ENCODE measurements around the gene RTL10.
"Not testable (repeated sequence)": the region's sequence is repeated elsewhere in the genome, so short reads cannot be mapped to it uniquely, and the experiment has no call there.

RTL10 gene

DNA sequence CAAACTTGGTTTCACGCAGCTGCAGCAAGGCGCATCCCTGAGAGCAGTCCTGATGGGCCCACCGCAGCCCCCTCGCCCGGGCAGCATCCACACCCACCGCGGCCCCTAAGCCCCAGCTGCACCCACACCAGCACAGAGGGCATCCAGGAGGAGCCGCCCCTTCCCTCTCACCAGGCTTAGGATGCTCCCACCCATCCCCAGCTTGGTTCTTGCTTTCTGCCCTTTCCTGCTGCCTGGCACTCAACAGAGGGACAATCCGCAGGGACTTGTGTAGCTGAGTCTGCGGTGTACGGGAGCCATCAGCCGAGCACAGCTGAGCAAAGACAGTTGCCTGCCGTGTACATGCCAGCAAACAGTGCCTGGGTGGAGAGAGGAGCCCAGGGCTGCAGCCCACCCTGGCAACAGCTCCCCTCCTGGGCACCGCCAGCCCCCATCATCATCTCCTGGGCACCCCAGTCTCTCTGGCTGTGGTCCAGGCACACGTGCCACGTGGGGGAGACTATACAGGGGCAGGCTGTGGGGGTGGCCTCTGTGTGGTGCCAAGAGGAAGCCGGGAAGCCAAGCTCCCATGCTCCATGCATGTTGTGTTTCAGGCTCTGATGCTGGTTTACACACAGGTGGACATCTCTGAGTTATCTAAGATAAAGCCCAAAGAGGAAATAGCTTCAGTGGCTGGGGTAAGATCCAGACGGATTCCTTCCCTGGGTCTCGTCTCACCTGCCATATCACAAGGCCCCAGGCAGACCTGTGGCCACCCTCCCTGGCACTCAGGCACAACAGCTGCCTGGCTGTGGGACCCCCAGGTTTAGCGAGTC, 36.0 kb upstream of the RTL10 start:
- in situ Hi-C loops (cut with MboI; ENCODE audit: low sequenced_read_pairs), result no loop called here

DNA sequence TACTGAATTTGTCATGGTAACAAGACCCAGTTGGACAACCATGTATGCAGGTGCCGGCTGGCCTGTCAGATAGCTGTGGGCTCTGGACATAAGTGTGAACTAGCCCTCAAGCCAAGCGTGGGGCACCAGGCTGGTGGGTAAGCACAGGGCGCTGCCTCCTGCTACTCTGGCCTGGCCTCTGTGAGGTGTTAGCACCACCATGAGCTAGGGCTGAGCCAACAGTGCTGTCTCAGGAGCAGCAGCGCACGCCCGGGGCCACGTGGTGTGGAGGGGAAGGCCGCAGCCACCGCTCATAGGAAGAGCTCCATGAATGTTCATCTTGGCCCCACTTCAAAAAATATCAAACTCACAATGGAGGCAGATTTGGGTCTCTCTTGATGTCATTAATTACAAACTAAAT, 35.3 kb upstream of the RTL10 start:
- in situ Hi-C loops (cut with MboI; ENCODE audit: low sequenced_read_pairs), result no loop called here

DNA sequence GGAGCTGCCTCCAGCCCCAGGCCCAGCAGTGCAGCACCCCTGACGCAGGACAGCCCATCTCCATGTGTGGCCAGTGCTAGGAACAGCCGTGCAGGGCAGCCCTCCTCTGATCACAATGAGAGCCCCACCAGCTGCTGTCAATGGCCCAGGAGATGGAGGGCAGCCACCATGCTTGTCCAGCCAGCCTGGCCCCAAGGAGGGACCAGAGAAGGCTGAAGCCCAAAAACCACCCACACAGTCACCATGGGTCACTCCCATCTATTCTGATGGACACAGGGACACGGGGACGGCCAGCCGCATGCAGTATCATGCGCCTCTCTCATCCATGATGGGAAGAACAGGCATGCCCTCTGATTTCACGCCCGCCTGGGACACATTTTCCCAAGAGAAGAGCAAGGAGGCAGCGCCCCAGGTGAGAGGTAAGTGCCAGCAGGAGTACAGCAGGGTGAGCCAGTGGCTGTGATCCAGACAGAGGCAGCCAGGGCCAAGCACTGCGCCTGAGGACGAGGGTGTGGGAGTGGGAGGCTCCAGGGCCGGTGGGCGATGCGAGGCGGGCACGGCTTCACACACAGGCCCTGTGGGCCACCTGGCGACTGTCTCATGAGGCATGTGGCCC, 33.6 kb upstream of the RTL10 start:
- in situ Hi-C loops (cut with MboI; ENCODE audit: low sequenced_read_pairs), result no loop called here

DNA sequence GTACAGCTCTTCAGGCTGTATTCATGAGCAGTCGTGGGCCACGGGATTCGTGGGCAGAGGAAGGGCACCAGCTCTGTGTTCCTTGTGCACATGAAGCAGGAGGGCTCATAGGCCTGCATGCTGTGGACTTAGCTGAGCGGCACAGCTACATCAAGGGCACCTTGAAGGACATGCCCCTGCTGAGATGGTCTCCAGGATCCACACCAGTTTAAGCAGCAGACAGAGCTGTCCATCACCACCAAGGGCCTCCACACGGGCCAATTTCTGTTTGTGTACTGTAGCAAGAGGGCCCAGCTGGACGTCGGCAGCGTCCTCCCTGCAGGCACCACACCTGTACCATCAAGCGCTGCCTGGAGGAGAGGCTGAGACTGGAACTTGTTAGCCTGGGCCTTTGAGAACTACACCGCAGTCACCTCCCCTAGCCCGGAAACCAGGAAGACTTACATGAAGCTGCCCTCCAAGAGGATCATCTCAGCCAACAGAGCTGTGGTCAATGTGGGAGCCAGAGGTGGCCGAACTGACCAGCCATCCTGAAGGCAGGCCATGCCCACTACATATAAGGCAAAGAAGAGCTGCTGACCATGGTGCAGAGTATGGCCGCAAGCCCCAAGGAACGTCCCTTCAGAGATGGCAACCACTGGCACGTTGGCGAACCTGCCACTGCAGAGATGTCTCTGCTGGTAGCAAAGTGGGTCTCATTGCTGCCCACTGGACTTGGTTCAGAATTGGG, 32.7 kb upstream of the RTL10 start:
- in situ Hi-C loops (cut with MboI; ENCODE audit: low sequenced_read_pairs), result no loop called here

DNA sequence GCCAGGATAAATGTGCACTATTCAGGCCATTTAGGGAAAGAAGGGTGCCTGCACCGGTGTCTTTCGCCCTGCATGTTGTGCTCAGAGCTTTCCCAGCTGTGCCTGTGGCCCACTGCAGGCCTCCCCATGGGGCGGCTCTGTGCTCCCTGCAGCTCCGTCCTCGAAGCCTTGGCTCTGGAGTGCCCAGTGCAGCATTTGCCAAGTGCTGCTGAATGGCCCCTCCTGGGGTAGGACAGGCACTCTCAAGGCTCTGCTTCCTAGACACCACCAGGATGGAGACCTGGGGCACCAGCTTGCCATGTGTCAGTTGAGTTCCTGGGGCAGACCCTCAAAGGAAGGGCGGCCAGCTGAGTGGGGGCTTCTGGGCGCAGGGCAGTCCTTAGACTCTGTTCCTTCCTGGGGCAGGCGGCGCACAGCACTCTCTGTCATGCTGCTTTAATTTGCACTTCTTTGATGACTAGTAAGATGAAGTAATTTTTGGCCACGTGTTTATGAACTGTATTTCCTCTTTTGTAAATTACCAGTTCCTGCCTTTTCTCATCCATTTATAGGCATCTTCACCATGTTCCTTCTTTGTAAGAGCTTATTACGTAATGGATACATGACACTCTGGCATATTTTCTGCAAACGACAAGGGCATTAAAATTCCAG, 32.1 kb upstream of the RTL10 start:
- in situ Hi-C loops (cut with MboI; ENCODE audit: low sequenced_read_pairs), result no loop called here

DNA sequence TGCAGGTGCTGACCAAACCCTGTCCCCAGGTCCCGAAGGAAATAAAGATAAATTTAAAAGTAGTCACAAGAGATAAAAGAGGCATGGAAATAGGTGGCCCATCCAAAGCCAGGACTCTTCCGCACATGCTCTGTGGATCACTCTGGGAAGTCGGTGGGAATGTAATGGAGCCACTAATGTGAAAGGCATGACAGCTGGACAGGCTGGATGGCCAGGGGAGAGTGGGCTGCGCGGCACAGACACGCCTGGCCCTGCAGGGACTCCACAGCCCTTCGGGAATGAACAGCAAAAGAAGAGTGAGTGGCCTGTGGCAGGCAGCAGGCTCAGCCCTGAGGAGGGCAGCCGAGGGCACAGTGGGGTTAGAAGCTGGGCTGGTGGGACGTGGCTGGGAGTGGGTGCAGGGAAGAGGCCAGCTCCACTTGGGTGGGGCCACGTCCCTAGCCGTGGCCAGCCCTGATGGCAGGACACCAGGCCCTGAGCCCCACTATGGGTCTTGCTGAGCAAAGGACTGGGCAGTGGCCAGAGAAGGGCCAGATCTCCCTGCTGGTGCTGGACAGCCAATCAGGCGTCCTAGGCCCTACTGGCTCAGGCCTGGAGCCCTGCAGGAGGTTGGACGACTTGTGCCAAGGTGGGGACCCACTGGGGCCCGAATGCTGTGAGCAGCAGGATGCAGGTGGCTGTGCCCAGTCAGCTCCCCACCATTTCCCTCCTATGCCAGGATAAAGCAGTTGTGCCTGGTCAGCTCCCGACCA, 31.3 kb upstream of the RTL10 start:
- in situ Hi-C loops (cut with MboI; ENCODE audit: low sequenced_read_pairs), result no loop called here

DNA sequence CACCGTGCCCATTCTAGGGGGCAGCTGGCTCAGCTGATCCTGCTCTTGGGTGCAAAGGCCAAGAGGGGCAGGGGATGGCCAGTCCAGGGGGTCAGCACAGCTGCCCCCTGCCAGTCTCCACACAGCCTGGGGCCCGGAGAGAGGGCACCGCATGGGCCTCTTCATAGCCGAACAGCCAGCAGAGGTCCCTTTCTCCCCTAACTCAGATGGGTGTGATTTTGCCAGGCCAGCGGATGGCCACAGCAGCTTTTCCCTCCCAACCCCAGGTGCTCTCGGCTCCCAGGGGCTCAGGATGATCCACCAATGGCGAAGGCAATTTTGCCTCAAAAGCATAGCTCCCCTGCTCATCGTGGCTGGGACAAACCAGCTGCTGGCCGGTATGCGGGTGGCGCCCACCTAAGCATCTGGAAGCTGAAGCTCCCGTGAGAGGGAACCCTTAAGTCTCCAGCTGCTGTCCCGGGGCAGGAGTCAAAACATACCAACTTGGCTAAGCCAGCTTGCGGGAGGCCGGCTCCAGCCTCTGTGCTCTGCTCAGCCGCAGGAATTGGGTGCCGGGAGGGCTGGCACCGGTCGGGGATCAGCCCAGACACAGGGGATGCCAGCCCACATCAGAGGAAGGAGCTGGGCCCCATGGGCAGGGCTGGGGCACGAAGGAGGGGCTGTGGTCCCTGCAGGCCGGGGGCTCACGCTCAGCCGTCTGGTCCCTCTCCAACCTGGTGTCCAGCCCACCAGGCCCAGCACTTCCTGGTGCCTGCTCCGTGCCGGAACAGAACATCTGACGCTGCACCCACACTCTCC, 30.5 kb upstream of the RTL10 start:
- in situ Hi-C loops (cut with MboI; ENCODE audit: low sequenced_read_pairs), result no loop called here

DNA sequence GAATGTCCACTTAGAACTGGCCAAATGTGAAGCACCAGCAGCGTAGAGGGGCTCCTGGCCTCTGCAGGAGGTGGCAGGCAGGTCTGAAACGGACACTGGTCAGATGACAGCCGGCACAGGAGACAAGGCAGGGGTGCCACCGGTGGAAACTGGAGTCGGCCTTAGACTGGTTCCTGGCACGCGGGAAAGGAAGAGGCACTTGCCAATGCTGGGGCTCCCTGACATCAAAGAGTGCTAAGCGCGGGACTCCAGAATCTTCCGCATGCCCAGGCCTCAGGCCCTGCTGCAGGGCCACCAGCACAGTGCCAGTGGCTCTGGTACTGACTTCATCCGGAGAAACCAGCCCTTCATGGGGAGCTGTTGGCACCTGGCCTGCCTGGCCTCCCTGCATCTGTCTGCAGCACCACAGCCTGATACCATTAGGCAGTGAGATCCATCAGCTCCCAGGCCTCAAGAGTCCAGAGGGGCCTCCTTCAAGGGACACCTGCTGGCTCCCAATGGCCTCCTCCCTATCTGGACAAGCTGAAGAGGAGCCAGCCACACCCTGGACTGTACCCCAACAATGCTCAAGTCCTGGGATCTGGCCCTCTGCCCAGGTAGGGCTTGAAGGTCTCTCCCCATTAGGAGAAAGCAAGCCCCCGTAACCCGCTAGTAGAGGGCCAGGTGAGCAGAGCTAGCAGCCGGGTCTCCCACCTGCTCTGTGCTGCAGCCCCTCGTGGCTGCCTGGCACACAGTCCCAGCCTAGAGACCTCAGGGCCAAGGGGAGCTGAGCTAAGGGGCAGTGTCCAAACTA, 29.7 kb upstream of the RTL10 start:
- in situ Hi-C loops (cut with MboI; ENCODE audit: low sequenced_read_pairs), result no loop called here

DNA sequence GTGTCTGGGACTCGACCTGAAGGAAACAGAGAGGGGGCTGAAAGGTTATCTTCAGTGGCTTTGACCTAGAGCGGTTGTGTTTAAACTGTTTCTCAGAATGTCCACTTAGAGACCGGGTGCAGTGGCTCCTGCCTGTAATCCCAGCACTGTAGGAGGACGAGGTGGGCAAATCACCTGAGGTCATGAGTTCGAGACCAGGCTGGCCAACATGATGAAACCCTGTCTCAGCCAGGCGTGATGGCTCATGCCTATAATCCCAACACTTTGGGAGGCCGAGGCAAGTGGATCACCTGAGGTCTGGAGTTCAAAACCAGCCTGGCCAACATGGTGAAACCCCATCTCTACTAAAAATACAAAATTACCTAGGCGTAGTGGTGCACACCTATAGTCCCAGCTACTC, 28.8 kb upstream of the RTL10 start:
- in situ Hi-C loops (cut with MboI; ENCODE audit: low sequenced_read_pairs), result not testable (repeated sequence)

DNA sequence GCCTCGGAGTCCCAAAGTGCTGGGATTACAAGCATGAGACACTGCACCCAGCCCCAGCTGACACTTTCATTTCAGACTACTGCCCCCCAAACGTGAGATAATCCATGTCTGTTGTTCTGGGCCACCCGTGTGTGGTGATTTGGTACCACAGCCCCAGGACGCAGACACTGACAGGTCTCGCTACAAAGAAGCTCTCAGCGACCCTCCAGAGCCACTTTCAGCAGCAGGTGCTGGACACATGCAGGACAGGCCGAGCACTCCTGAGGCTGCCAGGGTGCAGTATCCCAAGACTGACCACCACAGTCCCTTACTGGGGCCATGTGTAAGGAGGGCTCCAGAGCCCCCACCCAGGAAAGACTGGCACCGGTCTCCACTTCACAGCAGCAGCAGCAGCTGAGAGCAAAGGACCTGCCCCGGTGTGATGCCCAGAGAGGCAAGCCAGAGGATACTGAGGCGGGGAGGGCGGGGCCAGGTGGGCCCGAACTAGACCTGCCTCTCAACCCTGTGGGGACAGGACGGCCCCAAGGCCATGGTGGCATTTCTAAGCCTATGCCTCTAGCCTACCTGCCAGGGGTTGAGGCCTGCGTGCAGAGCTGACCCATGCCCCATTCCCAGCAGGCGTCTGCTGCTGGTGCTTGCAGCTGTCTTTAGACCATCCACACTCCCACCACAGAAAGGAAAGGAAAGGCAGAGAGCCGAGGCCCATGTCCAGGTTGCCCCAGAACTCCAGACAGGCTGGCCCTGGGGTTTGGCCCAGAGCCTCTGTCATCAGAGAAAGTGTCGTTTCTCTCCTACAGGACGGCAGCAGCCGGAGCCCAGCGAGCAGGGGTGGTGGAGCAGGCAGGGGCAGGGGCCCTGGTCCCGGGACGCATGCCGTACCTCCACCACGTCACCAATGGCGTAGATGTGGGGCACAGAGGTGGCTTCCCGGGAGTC, 28.0 kb upstream of the RTL10 start:
- in situ Hi-C loops (cut with MboI; ENCODE audit: low sequenced_read_pairs), result no loop called here

DNA sequence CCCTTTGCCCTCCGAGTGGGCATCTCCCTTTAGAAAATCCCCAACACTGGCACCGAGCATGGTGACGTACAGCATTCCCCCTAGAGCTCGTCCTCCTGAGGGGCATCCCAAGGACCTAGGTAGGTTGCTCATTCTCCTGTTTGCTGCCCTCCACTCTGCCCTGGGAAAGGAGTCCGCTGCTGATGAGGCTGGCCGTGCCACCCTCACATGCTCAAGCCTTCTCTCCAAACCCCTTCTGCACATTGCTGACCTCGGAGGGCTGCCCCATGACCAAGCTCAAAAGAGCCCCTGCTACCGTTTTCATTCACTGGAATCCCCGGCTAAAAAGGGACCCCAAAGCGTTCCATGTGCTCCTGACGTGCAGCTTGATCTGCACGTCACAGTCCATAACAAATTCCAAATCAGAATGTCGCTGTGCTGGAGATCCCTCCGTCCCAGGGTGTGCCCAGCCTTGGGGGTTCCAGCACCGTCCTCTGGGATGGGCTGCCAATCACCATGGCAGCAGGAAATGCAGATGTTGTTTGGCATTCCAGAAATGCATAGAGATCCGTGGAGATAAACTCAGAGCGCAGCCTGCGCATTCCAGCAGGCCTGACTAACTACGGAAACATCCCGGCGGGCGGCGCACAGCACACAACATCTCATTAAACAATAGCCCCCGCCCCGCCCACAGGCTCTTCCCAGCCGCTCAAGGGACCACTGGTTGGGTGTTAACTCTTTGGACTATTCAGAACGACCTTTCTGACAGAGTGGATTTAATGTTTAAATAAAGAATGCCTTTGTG, 26.3 kb upstream of the RTL10 start:
- in situ Hi-C loops (cut with MboI; ENCODE audit: low sequenced_read_pairs), result no loop called here

DNA sequence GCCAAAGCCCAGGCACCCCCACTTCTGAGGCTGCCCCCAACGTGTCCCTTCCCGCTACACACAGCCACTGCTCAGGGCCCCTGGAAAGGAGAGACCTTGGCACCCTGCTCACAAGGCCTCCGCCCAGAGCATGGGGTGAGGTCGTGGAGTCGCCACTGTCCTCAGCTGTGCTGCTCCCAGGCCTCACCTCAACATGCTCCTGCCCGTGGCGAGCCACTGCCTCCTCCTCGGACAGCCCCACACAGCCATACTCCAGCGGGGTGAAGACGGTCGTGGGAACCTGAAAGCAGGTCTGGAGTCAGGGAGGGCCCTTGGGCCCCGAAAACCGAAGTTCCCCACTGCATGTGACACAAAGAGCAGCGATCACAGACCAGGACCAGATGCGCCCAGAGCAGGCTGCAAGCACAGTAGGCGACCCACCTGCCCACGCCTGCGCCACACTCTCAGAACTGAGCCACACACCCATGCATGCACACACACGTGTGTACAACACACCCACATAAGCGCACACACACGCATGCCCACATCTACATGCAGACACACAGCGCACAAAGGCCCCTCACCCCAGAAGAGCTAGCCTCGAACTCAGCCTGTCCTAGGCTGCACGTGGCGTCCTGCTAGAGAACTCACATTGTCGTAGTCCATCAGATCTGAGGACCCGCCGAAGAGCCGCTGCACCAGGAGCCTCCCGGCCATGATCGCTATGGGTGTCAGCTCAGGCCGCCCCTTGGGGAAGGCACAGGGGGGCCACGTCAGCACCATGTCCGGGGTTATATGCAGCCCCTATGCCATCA, 25.5 kb upstream of the RTL10 start:
- in situ Hi-C loops (cut with MboI; ENCODE audit: low sequenced_read_pairs), result no loop called here

DNA sequence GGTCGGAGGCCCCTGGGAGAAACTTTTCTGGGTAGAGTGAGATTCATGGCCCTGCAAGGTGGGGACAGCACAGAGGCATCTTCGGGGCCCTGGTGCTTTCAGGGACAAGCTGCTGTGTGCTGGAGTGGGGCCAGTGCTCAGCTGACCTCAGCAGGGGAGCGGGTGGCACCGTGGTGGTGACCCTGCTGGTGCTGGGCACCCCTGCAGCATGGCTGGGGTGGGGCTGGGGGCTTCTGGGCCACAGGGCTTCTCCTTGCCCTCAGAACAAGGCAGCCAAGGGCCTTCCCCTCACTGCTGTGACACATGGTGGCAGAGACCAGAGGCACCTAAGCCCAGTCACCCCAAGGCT, 24.9 kb upstream of the RTL10 start:
- in situ Hi-C loops (cut with MboI; ENCODE audit: low sequenced_read_pairs), result no loop called here

DNA sequence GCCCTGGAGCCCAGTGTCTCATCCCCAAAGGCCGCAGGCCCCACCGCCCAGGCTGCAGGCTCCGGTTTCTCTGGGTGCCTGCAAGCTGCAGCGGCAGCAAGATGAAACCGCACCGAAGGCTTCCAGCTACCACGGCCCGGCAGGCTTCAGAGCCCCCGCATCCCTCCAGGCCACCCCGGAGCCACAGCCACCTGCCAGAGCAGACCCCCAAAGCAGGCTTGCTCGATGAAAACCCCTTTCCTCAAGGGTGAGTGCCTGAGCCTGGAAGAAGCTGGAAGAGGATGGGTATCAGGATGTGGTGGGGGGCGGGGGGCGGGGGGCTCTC, 24.5 kb upstream of the RTL10 start:
- in situ Hi-C loops (cut with MboI; ENCODE audit: low sequenced_read_pairs), result no loop called here

DNA sequence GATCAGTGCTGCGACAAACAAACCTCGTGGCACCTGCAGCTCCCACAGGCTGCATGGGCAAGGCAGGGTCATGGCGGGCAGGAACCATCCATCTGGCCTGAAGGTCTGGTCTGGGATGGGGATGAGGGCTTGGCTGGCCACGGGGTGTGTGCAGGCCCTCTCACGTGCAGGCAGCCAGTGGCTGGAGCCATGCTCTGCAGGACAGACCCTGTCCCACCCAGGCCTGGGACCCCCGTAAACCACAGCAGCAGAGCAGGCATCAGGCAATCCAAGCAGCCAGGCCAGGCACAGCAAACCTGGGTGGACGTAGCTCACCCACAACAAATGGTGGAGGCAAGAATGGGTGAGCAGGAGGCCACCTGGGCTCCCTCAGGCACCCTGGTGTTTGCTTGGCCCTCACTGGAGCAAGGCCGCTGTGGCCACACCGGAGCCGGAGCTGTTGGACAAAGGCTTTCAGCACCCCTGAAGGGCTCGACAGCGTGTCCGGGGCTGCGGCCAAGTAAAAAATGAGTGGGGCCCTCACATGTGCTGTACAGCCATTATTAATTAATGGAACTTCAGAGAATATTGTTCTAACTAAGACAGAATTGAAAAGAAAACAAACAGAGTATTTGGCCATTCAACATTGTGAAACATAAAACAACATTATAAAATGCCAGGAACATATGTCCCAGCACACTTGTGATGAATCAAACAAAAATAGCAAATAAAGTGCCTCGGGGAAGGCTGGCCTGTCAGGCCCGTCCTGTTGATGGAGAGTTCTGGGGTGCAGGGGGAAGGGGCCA, 24.0 kb upstream of the RTL10 start:
- in situ Hi-C loops (cut with MboI; ENCODE audit: low sequenced_read_pairs), result no loop called here
